ENCODE data around the gene FBXO11. TPM values are rescaled to one million over a fixed set of nuclear protein-coding genes. Genes with fewer than 3 reads are reported as not detected.

The FBXO11 gene
- total and polyA plus RNA-seq, 2 of the 4 experiments (the other 2 are of a cell fraction), result 27.1 to 29.6 TPM

GRCh38 chr2:47767880-47768609 is 138.3 kb downstream of the FBXO11 start:
- Histone ChIP-seq H3K23ac (ENCODE audit: low read depth, low read length) (no peak overlapping the region), H3K9me3 (ENCODE audit: control insufficient read depth, insufficient read depth, low read length) (peaks cover 6% of the 10 kb centered on the region), H2AFZ (replicated peaks; ENCODE audit: low read length, poor library complexity) (peak overlapping the region; percentile 95), H4K20me1 (ENCODE audit: insufficient read depth, low read length) (no peaks in the 10 kb centered on the region), H3K4ac (ENCODE audit: low read depth, low read length) (no peak overlapping the region), H3K27me3 (ENCODE audit: control insufficient read depth, insufficient read depth, low read length) (peaks cover 8% of the 10 kb centered on the region; the same call in 1 of the 2 replicates), H3K4me1 (ENCODE audit: control insufficient read depth, insufficient read depth, low read length) (peaks cover 2% of the 10 kb centered on the region; the same call in 1 of the 2 replicates), H3K36me3 (ENCODE audit: control insufficient read depth, insufficient read depth, low read length) (no peaks in the 10 kb centered on the region), H2BK20ac (ENCODE audit: low read depth, low read length) (no peak overlapping the region), H3K9ac (ENCODE audit: low read depth, low read length) (no peak overlapping the region), H2AK9ac (replicated peaks; ENCODE audit: low read depth, low read length, poor library complexity) (peak overlapping the region; percentile 58), H2BK15ac (ENCODE audit: low read depth, low read length) (no peak overlapping the region), H2AK5ac (ENCODE audit: low read depth, low read length) (no peak overlapping the region; the same call in 1 of the 2 replicates), H4K8ac (ENCODE audit: low read depth in 2 of 2, low read length in 2 of 2) (no peak overlapping the region), H3K27ac (ENCODE audit: insufficient read depth, low read length) (no peak overlapping the region), H3K4me3 (ENCODE audit: insufficient read depth, low read depth, low read length) (peak overlapping the region; percentile 49; the same call in 1 of the 2 replicates), H3K9me1 (ENCODE audit: insufficient read depth, low read length) (no peaks in the 10 kb centered on the region), H3K14ac (replicated peaks; ENCODE audit: low read depth, low read length) (0 out of 2 replicates have a peak overlapping the region, but pooled peaks have one; percentile 46), H4K5ac (ENCODE audit: low read depth, low read length) (no peak overlapping the region), H3K18ac (ENCODE audit: low read depth, low read length) (no peak overlapping the region), H4K91ac (ENCODE audit: insufficient read depth, low read depth, low read length) (no peak overlapping the region), H3K4me2 (ENCODE audit: low read depth, low read length) (peak overlapping the region; percentile 100), H3K79me1 (ENCODE audit: low read depth in 1 of 2, low read length in 2 of 2) (no peaks in the 10 kb centered on the region), H3K56ac (ENCODE audit: extremely low read depth, insufficient read depth, low read length) (no peak overlapping the region), H2BK5ac (ENCODE audit: low read depth, low read length, poor library complexity, severe bottlenecking) (no peak overlapping the region), H2BK120ac (ENCODE audit: low read depth, low read length) (no peak overlapping the region)
- ATAC-seq (ENCODE audit: low read depth) (peak; percentile 91), DNase-seq (peak; percentile 30)
- BruUV-seq (replicated peaks), result no TSS peak
- dilution Hi-C loops (cut with HindIII; ENCODE audit: low sequenced_read_pairs, unreplicated experiment) (no loop called here), in situ Hi-C loops (cut with MboI; ENCODE audit: low sequenced_read_pairs) (loop anchor here (5.0 kb wide), 2 partner anchors 331 to 431 kb away; no protein-coding TSS in a partner anchor), intact Hi-C loops (cut with micrococcal nuclease) (loop anchor here (1.0 to 5.0 kb wide), 4 partner anchors 331 to 433 kb away; no protein-coding TSS in a partner anchor)
- CTCF ChIA-PET, result interaction anchor here (0.6 to 4.9 kb wide), 14 partner anchors 12 to 1243 kb away, joined by 3 to 39 read pairs (median 4); partner anchors contain the start of gene MSH6
- POLR2A ChIA-PET (ENCODE audit: unreplicated experiment), result no interaction called here
- 15% methylated on average over 17 of the region's 28 CpGs; no CpG with 5 or more reads in 1 of the 2 experiments for WGBS, 2 experiments (ENCODE audit: extremely low coverage in 2 of 2, insufficient read length in 1 of 2)
- TF ChIP-seq ELK1 (IDR thresholded peaks at IDR 0.05; ENCODE audit: borderline replicate concordance, low read depth, low read length) (no peak), RCOR1 (IDR thresholded peaks at IDR 0.05; ENCODE audit: insufficient replicate concordance, low read length) (no peak), RAD21 (IDR thresholded peaks at IDR 0.05; ENCODE audit: low read length) (peak; percentile 95), MAZ (IDR thresholded peaks at IDR 0.05; ENCODE audit: borderline replicate concordance, low read depth, low read length) (no peak), SMC3 (IDR thresholded peaks at IDR 0.05; ENCODE audit: low read depth, low read length) (peak; percentile 90), CTCF (conservative IDR thresholded peaks at IDR 0.05; ENCODE audit: low read depth, low read length) (peak; percentile 92), CEBPB (IDR thresholded peaks at IDR 0.05; ENCODE audit: low read depth, low read length) (no peak), POLR2A (IDR thresholded peaks at IDR 0.05; ENCODE audit: low read depth, low read length) (0 out of 2 replicates have a peak, but pooled peaks have one; percentile 29)
